ENCODE results near the gene PRPF19.

- no peak for TF ChIP-seq CTCF (CRISPR knock-in tag; IDR thresholded peaks at IDR 0.05)
- TF ChIP-seq STAT6 (CRISPR knock-in tag; IDR thresholded peaks at IDR 0.05; ENCODE audit: borderline replicate concordance) = no peak
- no peak for TF ChIP-seq RAD21 (CRISPR knock-in tag; IDR thresholded peaks at IDR 0.05)
- TF ChIP-seq TFAP4 (IDR thresholded peaks at IDR 0.05; ENCODE audit: borderline replicate concordance, low read depth) = no peak
- TF ChIP-seq ZNF792 (CRISPR knock-in tag; IDR thresholded peaks at IDR 0.05) = no peak
- TF ChIP-seq SIN3A (IDR thresholded peaks at IDR 0.05; ENCODE audit: borderline replicate concordance, low read depth, low read length) = no peak
- TF ChIP-seq NFATC3 (CRISPR knock-in tag; IDR thresholded peaks at IDR 0.05) = no peak
- TF ChIP-seq MYC (CRISPR knock-in tag; IDR thresholded peaks at IDR 0.05; ENCODE audit: borderline replicate concordance) = no peak
- TF ChIP-seq TARDBP (CRISPR knock-in tag; IDR thresholded peaks at IDR 0.05) = no peak
- TF ChIP-seq HNF4G (IDR thresholded peaks at IDR 0.05; ENCODE audit: borderline replicate concordance, low read depth, low read length) = no peak
- no peak for TF ChIP-seq HNF4G (CRISPR knock-in tag; IDR thresholded peaks at IDR 0.05; ENCODE audit: borderline replicate concordance, low read depth)
- TF ChIP-seq MAFG (CRISPR knock-in tag; IDR thresholded peaks at IDR 0.05) = no peak
- no peak for TF ChIP-seq FUBP1 (CRISPR knock-in tag; IDR thresholded peaks at IDR 0.05; ENCODE audit: borderline replicate concordance)
- no peak for TF ChIP-seq ZSCAN5A (CRISPR knock-in tag; IDR thresholded peaks at IDR 0.05; ENCODE audit: borderline replicate concordance)
Observed at GRCh38 chr11:60950024-60950423, 43.6 kb upstream of the PRPF19 start.

Measured in HepG2 (cell line).